Measurements from ENCODE around the gene DAGLA.

Gene DAGLA

GRCh38 chr11:61743486-61744095, 63.4 kb downstream of the DAGLA start:
- no peak for DNase-seq (ENCODE audit: low read depth in 2 of 2, low spot score in 1 of 2)

DNA sequence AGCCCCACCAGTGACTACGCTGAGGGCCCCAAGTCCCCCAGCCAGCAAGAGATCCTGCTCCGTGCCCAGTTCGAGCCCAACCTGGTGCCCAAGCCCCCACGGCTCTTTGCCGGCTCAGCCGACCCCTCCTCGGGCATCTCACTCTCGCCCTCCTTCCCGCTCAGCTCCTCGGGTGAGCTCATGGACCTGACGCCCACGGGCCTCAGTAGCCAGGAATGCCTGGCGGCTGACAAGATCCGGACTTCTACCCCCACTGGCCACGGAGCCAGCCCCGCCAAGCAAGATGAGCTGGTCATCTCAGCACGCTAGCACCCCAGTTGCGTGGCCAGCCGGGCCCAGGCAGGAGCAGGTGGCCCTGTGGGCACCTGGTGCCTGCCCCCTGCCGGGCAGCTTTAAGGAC, 64.0 kb downstream of the DAGLA start:
- DNase-seq (ENCODE audit: low read depth in 2 of 2, low spot score in 1 of 2): no peak

DNA sequence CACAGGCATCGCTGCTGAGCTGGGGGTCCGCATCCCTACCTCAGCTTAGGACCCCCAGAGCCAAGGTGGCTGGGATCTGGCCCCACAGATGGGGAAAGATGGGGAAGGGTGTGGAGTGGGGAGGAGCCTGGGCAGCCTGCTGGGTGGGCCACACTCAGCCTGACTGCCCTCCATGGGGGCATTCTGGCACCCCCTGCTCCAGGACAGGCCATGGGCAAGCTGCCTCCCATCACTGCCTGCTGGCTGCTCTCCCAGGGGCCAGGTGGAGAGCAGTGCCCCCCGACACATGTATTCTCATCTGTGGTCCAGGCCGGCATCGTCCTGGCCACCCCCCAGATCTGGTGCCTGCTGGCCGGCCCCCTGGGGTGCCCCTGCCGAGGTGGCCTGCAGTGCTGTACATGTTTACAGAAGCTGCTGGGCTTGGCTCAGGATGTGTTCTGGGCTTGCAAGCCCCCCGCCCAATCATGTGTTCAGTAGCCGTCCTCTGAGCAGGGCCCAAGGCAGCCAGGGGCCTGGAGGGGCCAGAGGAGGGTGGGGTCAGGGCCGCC, 64.5 kb downstream of the DAGLA start:
- DNase-seq (ENCODE audit: low read depth in 2 of 2, low spot score in 1 of 2): no peak

- DNase-seq (ENCODE audit: low read depth in 2 of 2, low spot score in 1 of 2): no peak
Measured at GRCh38 chr11:61745781-61746441, 65.7 kb downstream of the DAGLA start.

DNA sequence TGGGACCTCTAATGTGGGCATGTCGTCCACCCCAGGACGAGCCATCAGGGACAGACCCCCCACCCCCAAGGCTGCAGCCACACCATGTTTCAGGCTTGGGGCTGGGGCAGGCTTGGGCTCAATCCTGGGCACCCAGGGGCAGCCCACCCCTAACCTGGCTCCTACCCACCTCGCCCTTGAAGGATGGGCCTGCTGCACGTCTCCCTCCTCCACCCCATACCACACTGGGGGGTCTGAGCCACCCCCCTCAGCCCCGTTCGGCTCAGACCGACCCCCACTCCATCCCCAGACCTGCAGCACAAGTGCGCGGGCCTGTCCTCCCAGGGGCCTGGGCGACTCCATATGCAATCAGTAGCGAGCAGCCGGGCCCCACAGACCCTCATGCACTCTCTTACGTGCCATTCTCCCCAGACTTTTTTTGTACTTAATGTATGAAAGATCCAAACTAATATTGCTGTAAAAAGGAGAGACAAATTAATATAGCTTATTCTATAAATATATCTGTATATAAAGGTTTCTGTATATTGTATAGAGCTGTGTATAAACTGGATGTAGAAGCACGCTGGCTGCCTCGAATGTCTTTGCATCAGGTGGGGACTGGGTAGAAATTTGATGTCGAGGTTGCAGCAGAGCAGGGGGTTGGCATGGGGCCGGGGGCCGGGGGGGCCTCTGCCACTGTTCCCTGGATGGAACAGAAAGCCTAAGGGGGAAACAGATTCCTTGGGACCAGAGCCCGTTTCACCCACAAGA, 66.4 kb downstream of the DAGLA start:
- no peak for DNase-seq (ENCODE audit: low read depth in 2 of 2, low spot score in 1 of 2)

- DNase-seq (ENCODE audit: low read depth in 2 of 2, low spot score in 1 of 2): no peak
Measured at GRCh38 chr11:61747192-61747966, 67.2 kb downstream of the DAGLA start.

GRCh38 chr11:61747967-61748285, 67.7 kb downstream of the DAGLA start:
- DNase-seq (ENCODE audit: low read depth in 2 of 2, low spot score in 1 of 2): no peak

GRCh38 chr11:61749591-61750217, 69.5 kb downstream of the DAGLA start:
- DNase-seq (ENCODE audit: low read depth in 2 of 2, low spot score in 1 of 2): no peak

DNA sequence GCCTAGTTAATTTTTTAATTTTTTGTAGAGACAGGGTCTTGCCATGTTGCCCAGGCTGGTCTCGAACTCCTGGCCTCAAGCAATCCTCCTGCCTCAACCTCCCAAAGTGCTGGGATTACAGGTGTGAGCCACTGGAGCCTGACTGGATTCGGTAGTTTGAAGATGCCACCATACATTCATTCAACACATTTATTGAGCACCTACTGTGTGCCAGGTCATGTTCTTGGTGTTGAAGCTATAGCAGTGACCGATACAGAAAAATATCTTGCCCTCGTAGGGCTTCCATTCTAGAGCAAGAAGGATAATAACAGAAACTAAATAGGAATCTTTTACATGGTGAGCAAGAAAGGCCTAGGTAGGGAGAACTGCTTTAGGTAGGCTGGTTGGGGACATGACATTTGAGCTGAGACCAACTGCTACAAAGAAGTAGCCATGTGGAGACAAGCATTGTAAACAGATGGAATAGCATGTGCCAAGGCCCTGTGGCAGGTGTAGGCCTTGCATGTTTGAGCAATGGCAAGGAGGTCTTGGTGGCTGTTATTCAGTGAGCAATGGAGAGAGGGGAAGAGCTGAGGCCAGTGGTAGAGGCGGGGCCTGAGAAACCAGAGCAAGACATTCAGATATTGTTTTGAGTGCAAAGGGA, 70.6 kb downstream of the DAGLA start:
- DNase-seq (ENCODE audit: low read depth in 2 of 2, low spot score in 1 of 2): no peak

DNA sequence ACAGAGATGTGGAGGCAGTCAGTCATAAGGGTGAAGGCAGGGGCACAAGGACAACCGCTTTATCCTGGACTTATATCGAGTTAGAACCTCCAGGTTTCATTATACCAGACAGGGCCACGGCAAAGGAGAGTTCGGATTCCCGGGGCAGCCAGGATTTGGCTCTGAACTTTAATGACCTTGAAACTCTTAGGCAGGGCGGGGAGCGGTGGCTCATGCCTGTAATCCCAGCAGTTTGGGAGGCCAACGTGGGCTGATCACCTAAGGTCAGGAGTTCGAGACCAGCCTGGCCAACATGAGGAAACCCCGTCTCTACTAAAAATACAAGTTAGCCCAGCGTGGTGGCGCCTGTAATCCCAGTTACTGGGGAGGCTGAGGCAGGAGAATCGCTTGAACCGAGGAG, 71.2 kb downstream of the DAGLA start:
- DNase-seq (ENCODE audit: low read depth in 2 of 2, low spot score in 1 of 2): no peak

DNA sequence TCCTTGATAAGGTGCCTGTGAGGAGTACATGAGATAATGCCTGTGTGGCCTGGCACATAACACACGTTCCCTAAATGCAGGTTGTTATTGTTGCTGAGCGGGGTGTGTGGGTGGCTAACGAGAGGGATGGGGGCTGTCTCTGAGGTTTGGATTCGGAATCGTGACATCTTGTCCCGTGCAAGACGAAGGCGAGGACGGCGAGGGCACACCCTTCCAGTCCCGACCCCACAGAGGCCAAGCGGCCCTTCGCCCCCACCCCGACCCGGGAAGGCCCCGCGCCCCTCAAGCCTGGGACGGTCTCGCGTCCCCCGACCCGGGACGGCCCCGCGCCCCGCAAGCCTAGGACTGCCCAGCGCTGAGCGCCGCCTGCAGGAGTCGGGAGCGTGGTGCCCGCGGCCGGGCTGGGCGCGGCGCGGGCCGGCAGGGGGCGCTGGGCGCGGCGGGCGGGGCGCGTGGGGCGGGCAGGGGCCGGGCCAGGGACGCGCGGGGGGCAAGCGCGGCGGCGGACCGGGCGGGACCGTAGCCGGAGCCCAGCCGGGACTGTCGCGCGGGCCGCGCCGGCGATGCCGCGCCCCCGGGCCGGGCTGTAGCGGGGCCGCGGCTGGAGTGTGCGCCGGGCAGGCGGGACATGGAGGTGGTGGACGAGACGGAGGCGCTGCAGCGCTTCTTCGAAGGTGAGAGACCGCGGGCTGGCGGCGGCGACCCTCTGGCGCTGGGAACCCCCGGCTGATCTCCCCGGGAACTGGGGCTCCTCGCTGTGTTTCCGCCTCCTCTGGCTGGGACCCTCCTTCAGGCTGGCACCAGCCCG, 72.1 kb downstream of the DAGLA start, which contains the start of gene MYRF:
Gene MYRF (plus strand): TSS at position 520 of the 808 bp plus-strand sequence. CDS start 109 bp downstream, at position 629.
- no peak for DNase-seq (ENCODE audit: low read depth in 2 of 2, low spot score in 1 of 2)

DNA sequence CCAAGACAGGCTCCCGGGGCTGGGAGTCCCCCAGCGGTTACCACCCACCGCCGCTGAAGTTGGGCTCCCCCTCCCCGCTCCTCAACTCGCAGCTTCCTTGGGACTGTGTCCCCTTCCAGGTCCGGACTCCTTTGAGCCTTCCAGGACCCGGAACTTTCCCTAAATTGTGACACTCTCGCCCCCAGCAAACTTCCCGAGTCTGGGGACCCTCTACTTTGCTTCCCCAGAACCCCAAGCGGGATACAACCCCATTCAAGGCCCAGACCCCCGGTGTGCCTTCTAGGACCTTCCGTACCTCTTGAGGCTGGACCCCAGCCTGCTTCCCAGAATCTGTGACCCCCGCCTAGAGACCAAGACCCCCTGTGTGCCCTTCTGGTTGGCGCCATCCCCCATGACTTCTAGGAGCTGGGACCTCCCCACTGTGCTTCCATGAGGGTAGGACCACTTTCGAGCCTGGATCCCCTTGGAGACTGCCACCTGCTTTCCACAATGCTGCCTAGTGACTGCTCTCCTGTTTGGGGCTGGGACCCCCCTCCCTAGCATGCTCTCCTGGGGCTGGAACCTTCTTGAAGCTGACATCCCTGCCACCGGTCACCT, 72.8 kb downstream of the DAGLA start:
- DNase-seq (ENCODE audit: low read depth in 2 of 2, low spot score in 1 of 2): no peak

- DNase-seq (ENCODE audit: low read depth in 2 of 2, low spot score in 1 of 2): no peak
Measured at GRCh38 chr11:61753672-61754071, 73.5 kb downstream of the DAGLA start.

DNA sequence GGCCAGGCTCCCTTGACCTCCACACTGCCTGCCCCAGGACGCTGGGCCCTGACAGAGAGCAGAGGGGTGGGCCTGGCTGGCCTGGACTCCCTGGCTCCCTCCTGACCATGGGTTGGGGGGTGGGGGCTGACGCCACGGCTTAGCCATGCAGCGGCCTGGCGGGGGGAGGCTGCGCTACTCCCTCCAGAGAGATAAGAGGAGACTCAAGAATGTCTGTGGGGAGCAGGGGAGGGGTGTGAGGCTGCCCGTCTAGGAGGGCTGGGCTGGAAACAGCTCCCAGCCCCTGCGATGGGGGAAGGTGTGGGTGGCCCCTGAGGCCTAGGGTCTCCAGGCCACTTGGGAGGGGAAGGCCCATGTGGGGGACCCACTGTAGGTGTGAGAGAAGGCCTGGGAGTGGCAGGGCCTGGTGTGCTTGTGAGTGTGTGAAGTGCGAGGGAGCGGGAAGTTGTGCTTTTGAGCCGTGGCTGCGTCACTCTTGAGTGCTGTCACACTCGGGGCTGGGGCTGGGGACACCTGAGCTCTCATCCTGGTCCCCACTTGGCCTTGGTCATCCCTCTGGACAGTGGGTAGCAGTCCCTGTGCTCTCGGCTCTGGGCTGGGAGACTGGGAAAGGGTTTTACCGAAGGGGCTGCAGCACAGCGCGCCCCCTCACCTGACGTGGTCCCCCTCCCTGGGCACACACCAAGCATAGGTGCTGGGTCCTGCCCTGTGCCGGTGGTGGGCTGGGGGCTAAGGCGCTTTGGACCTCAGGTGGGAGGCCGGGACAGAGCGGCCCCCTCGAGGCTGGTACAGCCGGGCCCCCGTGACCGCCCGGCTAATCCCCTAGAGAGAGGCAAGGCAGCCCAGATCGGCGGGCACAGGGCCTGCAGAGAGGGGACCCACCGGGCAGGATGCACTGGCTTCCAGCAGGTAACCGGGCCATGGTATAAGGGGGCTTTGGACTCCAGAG, 74.6 kb downstream of the DAGLA start:
- DNase-seq (ENCODE audit: low read depth in 2 of 2, low spot score in 1 of 2): no peak

DNA sequence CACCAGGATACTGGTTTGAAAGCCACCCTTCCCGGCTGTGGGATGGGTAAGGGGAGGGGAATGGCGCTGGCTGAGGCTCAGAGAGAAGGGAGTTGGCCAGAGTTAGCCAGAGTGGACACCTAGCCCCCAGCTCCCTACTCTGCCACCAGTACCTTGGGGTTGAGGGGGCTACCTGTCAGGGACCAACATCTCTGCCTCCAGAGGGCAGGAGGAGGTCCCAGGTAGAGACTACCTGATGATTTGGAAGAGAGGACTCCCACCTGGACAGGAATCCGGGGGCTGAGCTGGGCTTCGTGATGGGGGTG, 75.9 kb downstream of the DAGLA start:
- no peak for DNase-seq (ENCODE audit: low read depth in 2 of 2, low spot score in 1 of 2)

DNA sequence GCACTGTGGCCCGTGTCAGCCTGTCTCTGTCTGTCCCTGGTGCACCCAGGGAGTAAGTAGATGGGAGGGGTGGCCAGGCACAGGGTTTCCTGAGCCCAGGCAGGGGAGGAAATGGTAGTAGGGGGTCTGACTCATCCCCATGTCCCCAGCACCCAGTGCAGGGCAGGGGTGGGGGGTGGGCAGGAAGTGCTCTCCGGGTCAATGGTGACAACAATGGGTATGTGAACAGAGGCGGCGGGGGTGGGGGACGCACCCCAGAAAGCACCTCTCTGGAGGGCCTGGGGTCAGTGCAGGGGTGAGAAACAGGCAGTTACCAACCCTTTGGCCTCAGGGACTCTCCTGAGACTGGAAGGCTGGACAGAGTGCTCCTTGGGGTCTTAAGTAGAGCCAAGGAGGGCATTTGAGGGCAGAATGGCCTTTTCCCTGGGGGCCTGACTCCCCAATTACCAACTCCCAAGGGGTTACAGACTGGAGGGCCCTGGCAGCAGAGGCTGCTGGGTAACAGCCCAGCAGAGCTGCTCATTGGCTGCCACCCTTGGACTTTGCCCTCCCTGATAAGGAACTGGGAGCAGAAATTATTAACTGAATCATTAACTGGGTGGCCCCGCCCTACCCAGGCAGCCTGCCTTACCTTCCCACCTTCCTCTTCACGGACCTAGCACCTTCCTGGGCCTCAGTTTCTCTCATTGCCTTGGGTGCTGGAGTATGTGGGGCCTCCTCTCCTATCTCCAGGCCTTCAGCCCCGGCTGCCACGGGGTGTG, 76.4 kb downstream of the DAGLA start:
- peak in 1 of 2 donors; percentile 41 for DNase-seq (ENCODE audit: low read depth in 2 of 2, low spot score in 1 of 2)

- DNase-seq (ENCODE audit: low read depth in 2 of 2, low spot score in 1 of 2): no peak
Measured at GRCh38 chr11:61757213-61757862, 77.1 kb downstream of the DAGLA start.

Measured in stimulated activated CD8-positive, alpha-beta memory T cell treated with anti-CD3 and anti-CD28 coated beads, Interleukin-4, amount 100 ng/mL, for 4 hours (primary cell).